Hindlimb muscle (tissue), 1 donor: ENCODE results near the gene SRGAP3. TPM values are rescaled to one million over a fixed set of nuclear protein-coding genes. Genes with fewer than 3 reads are reported as not detected.
A peak's percentile ranks its signal among the peaks of the same experiment; 100 is the strongest.

Experiments used
- DNase-seq: peaks from one replicate; pipeline ENCODE4 v3.0.0-alpha.2; 2013
- polyA plus RNA-seq: library from polyadenylated mRNA; unstranded; fragments of 120-200 nt; gene quantifications from one replicate; pipeline ENCODE4 v1.2.1, GENCODE V29; 2013; ENCODE audit not compliant: insufficient read length

Gene SRGAP3
- polyA plus RNA-seq, 1 donor, result 24.1 TPM

DNA sequence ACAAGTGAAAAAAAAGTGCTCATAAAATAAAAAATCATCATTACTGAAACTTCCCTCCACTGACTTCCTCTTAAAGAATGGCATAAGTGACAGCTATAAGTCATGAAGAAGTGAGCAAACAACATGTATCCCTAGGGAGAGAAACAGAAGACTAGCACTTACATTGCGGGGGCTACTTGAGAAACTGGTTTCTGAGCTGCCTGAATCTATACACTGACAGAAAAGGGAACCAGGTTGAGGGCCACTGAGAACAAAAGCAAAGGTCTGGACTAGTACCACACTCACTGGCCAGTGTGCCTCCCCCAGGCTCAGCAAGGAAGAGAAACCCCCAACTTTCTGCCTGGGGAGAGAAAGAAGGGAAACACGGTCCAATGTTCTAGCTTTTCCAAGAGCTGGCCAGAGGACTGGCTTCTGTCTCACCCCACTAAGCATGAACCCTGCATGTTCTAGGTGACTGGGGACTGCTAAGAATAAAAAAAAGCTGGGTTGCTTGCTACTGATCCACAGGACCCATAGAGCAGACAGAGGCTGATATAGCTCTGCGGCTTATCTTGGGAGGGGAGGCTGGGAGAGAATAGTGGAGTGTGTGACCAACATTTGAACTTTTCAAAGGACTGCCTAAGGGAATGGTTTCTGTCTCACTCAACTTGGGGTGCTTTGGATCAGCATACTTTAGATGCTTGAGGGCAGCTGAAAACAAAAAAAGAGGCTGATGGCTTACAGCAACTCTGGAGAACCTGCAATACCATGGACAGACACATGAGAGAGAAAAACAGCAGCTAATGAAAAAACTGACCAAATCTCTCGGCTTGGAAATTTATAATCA is 294.3 kb downstream of the SRGAP3 start:
- DNase-seq, result no peak

DNA sequence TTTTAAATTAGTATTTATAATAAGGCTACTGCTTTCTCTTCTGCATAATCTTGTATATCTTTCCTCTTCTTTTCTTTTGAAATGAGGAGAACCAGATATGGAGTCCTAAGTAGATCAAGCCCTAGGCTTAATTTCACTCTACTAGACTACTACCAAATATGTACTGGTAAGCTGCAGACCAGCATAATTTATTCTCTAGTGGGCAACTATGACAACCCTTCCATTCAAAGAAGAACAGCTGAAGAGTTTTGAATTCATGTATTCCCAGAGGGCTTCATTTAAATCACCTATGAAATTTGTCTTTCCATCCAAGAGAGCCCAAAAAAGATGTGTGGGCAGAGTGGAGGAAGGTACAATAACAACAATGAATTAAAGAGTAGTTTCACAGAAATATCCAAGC is 296.1 kb downstream of the SRGAP3 start:
- no peak for DNase-seq

DNA sequence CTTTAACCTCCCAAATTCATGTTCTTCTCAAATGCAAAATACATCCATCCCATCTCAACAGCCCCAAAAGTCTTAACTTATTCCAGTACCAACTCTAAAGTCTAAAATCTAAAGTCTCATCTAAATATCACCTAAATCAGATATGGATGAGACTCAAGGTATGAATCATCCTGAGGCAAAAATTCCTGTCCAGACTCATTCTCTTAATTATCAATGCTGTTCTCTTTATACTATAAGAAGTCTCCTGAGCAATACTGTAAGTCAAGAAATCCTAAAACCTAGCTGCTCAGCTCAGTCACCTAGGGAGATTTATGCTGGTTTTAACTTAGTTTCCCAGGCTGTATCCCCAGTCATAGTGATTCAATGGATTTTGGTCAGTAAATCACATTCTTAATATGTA is 297.3 kb downstream of the SRGAP3 start:
- DNase-seq, result no peak

DNA sequence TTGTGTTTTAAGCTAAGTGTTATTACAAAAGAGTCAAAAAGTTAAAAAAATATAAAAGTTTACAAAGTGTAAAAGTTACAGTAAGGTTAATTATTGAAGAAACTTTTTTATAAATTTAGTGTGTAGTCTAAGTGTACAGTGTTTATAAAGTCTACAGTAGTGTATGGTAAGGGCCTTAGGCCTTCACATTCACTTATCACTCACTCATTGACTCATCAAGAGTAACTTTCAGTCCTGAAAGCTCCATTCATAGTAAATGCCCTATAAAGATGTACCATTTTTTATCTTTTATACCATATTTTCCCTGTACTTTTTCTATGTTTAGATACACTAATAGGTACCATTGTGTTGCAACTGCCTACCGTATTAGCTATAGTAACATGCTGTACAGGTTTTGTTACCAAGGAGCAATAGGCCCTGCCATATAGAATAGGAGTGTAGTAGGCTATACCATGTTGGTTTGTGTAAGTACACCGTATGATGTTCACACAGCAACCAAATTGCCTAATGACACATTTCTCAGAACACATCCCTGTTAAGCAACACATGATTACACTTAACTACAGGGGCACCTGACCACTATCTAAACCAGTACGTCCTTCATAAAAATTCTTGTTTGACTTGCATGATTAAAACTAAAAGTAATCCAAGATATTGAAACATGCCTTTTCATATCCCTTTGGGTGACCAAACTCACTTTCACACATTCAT is 303.4 kb downstream of the SRGAP3 start:
- no peak for DNase-seq

DNA sequence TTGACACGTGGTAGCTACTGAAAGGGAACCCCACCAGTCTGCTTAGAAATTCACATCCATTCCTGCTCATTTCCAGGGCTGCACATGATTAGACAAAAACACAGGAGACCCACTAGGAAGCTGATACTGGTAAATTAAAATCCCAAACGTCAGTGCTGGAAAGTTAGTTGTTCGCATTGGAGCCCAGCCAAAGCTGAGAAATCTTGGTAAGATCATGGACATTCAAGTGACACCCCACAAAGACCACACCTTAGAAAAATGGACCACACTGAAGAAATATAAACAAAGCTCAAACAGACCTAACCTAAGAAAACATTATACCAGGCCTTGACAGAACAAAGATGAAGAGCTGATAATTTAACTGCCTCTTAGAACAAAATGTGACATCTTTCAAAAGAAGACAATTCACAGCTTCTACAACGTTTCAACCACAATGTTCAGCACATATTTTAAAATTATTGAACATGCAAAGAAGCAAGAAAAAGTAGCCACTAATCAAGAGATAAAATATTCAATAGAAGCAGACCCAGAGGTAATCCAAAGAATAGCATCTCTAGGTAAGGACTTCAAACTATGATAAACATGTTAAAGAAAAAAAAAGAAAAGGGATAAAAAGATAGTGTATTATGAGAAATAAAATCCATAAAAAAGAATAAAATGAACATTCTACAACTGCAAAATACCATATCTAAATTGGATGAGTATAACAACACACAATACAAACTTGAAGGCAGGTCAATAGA is 306.5 kb downstream of the SRGAP3 start:
- no peak for DNase-seq

DNA sequence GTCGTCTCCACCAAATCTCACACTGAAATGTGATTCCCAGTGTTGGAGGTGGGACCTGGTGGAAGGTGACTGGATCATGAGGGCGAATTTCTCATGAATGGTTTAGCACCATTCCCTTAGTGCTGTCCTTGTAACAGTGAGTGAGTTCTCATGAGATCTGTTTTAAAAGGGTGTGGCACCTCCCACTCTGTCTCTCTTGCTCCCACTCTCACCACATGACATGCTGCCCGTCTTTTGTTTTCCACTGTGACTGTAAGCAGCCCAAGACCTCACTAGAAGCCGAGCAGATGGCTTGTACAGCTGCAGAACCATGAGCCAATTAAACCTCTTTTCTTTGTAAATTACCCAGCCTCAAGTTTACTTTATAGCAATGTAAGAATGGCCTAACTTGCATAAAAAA is 307.3 kb downstream of the SRGAP3 start:
- DNase-seq, result no peak

DNA sequence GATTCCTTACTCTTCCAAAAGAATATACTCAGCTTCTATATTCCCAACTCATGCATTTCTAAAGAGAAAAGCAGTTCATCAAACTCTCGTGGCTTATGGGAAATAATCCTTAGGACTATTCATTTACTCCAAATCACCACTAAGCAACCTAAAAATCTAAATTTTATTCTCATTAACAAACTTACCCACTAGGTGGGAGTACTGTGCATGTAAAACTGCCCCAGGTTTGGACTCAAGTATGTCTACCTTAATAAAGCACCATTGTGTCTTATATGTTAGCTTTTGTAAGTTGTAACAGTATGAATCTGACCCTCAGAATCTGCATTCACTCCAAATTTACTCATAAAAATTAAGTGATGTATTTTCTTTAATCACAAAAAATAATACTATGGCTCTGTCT is 311.4 kb downstream of the SRGAP3 start:
- DNase-seq, result no peak

DNA sequence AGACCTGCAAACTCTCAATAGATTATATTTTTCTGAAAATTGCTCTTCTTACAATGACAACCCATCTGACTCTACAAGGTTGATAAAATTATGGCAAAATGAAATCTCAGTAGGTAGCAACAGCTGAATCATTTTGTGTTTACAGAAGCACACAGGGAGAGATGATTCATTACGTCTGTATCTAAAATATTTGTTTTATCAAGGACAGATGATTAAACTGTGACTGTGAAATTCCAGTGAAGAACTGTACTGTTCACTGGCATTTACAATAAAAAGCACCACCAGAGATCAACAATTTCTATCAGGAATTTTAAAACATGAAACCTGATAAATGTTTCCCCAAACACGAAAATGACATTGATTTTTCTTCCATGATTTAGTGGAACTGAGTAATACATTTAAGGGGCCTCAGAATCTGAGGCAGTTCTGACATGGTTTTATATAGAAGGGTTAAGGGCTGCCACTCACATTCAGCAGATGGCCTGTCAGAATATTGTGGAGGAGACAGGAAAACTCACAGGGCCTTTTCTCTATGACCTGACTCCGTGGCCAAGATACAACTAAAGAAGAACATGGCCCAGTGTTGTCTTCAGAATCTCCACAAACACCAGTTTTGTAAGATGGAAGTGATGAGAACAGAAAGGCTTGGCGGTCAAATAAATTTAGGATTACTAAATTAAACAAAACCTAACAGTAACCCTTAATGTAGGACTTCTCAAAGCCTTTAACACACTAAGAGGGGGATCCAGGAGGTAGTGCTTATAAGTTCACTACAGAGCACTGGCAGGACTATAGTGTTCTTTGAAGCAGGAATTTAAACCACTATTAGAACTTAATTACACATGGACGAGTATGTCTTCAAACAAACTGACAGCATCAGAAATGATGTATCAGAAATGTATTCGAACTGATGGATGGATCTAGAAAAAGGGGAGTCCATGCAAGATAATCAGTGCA is 312.1 kb downstream of the SRGAP3 start:
- DNase-seq, result no peak

DNA sequence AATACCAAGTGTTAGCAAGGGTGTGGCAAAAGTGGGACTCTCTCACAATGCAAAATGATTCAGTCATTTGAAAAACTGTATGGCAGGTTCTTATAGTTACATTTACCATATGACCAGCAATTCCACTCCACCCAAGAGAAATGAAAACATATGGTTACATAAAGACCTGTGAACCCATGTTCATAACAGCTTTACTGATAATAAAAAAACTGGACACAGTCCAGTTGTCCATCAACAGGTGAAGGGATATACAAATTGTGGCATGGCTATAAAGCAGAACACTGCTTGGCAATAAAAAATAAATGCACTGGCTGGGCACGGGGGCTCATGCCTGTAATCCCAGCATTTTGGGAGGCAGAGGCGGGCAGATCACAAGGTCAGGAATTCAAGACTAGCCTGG is 316.9 kb downstream of the SRGAP3 start:
- DNase-seq, result no peak

DNA sequence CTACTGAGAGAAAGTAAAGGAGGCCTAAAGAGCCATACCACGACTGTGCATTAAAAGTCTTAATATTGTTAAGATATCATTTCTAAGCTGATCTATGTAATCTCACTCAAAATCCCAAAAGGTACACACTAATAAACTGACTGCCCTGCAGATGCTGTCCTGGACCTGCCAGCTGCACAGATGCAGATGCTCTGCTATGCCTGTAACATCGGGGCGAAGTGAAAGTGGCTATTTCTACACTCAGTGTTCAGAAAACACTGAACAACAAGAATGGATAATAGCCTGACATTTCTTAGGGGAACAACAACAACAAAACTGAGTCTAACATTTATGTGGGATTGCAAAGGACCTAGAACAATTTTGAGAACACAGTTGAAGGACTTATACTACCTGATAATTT is 318.1 kb downstream of the SRGAP3 start:
- DNase-seq, result peak; percentile 11

Other genes with a start within 250 kb of the SRGAP3 start
- 27.0 TPM for gene THUMPD3, start 113.4 kb upstream of the SRGAP3 start, polyA plus RNA-seq
- gene SETD5, start 148.0 kb upstream of the SRGAP3 start, polyA plus RNA-seq, result 111 TPM